HG03064 (cell line): Measurements from ENCODE around the gene OR2V1.
"Not testable (repeated sequence)": the region's sequence is repeated elsewhere in the genome, so short reads cannot be mapped to it uniquely, and the experiment has no call there.

Experiments used
- ATAC-seq: cut with Tn5 transposase; IDR thresholded peaks from one replicate; pipeline ENCODE4 v1.9.1; 2021; ENCODE audit warnings: low read depth; ENCODE audit not compliant: unreplicated experiment

OR2V1 gene

DNA sequence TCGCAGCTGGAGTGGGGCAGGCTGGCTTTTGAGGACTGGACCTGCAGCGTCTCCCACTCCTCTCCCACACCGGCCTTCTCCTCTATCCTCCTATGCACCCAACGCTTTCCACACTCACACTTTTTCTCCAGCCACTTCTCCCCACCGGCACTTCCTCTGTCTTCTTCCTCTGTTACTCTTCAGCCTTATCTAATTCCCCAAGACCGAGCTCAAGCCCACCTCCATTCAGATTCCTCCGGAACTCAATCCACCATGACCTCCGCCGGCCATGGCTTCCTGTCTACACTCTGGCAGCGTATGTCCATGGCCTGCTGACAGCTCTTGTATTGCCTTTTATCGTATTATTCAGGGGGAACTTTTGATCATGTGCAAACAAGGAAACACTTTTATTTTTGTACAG, 545 bp upstream of the OR2V1 start:
- ATAC-seq: no peak

DNA sequence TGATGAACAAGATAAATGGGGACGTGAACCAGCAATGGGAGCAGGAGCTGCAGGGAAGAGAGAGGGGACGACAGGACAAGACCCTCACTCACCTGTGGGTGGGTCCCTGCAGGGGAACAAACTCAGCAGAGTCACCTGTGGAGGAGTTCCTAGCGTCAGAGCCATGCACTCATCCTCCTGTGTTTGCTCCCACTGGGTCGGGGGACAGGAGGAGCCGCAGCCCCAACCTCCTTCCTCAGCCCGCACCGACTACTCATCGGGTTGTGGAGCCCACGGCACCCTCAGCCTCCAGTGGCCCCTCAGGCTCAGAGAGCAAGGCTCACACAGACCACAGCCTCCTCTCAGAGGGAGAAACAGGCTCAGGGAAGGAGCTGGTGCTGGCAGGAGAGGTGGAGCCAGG, 888 bp downstream of the OR2V1 start:
- ATAC-seq: not testable (repeated sequence)

DNA sequence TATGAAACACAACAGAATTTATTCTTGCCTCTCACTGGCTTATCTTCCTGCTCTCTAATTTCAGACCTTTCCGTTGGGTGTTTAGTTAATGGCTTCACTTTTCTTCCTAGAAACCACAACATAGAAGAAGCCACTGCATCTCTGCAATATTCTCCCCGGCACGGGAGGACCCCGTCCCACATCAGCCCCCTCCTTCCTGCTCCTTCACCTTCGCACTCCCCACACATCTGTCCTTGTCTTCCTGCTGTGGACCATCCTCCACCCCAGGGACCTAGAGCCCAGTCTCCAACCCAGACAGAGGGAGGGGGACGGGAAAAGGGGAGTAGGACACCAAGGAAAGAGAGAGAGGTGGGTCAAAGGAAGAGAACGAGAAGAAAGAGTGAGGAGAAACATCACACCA, 1.4 kb downstream of the OR2V1 start:
- ATAC-seq: no peak

DNA sequence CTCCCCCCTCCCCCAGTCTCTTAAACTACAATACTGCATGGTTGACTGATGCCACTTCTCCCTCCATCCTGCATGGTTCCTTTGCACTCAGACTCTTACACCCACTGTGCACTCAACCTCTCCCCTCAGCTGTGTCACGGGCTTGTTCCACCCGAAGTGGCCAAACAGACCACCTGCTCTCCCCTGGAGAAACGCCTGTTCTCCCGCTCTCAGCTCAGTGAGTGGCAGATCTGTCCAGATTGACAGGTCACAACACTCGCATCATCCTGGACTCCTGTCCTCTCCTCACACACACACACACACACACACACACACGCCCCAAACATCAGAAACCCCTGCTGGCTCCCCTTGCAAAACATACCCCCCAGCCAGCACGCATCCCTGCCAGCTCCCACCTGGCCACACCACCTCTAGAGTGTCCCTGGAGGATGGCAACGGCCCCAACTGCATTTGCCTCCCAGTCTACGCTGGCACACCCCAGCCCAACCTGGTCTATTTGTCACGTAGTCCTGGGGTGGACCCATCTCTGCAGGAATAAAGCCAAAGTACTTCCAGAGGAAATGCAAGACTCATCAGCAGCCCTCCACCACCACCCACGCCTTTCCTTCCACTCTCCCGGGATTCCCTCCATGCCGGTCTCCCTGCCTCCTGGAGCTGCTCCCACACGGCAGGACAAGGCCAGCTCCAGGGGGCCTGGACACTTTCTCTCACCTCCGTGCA, 2.9 kb downstream of the OR2V1 start:
- no peak for ATAC-seq

DNA sequence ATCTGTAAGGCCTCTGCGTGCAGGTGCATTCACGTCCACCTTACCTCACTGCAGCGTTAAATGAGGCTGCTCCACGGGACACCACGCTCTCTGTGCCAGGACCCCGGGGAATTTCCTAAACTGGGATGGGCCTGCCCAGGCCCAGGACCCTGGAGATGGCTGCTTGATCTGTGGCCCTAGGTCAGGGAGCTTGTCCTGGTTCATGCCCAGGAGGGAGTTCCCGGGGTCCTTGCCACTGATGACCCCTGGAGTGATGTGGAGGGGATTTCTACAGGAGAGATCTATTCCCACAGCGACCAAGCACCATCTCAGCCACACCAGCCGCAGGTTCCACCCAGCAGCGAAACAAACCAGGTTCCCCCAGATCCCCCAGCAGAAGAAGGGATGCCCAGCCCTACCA, 3.5 kb downstream of the OR2V1 start:
- no peak for ATAC-seq

DNA sequence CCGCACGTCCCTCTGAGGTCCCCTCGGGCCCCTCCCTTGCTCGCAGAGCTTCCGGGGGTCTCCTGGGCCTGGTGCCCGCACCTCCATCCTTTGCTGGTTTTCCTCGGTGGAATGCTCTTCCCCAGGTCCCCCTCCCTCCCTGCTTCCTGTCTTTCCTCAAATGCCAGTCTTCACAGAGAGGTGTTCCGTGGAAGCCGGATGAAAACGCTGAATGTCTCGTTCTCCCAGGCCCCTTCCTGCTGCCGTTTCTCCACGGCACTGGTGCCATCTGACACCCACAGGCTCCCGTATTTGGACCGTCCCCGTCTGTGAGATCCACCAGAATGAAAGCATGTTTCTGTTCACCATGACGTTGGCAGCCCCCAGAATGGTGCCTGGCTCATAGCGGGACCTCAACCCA, 4.1 kb downstream of the OR2V1 start:
- no peak for ATAC-seq

DNA sequence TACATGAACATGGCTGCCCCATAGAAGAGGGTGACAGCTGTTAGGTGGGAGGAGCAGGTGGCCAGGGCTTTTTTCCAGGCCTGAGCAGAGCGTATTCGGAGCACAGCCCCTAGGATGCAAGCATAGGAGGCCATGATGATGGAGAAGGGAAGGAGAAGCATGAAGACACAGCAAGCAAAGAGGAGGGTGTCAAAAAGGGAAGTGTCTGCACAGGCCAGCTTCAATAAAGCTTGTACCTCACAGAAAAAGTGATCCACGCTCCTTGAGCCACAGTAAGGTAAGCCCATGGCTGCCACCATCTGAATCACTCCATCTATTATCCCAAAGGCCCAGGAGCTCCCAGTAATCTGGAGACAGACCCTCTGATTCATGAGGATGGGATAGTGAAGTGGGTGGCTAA, 6.4 kb downstream of the OR2V1 start:
- no peak for ATAC-seq

DNA sequence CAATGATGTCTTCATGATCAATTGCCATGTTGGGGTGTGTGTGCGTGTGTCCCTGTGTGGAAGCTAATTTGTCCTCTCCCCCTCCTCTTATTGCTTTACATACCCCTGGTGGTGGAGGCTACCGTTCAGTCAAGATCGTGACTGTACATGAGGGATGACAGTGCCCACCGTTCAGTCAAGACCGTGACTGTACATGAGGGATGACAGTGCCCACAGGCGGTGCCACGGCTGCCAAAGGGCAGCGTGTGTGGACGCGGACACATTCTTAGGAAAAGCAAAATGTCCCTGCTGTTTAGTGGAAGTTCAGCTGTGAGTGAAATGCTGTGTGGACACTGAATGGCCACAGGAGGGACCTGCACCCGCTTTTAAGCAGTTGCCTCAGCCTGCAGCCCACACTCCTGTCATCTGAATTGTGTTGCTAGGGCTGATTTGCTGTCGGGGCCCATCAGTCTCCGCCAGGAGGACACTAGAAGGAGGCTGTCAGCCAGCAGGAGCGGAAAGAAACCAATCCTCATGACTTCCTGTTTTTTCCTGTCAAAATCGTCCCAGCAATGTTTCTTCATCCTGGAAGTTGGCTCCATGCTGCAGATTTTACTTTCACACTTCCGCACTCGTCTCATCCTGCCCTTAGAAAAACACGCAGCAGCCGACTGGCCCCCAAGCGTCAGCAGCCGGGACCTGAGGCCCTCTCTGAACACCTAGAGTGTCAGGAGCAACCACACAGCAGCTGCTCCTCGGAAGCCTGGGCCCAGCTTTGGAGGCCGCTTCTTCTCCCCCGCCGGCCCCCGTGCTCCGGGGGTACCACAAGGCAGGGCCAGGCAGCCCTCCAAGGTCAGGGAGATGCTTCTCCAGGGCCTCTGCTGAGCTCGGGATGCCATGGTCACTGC, 9.1 kb downstream of the OR2V1 start:
- no peak for ATAC-seq

DNA sequence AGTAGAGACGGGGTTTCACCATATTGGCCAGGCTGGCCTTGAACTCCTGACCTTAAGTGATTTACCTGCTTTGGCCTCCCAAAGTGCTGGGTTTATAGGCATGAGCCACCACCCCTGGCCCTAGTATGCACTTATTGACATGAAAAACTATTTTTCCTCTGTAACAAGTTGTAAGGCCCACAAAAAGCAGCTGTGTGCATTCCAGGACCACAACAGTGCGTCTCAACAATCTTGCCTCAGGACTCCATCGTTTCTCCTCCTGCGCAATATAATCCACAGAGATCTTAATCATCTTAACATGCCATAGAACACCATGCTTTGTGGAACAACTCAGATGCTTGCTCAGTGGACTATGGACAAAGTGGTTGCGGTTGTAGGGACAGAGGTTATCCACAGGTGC, 10.2 kb downstream of the OR2V1 start:
- ATAC-seq: no peak

DNA sequence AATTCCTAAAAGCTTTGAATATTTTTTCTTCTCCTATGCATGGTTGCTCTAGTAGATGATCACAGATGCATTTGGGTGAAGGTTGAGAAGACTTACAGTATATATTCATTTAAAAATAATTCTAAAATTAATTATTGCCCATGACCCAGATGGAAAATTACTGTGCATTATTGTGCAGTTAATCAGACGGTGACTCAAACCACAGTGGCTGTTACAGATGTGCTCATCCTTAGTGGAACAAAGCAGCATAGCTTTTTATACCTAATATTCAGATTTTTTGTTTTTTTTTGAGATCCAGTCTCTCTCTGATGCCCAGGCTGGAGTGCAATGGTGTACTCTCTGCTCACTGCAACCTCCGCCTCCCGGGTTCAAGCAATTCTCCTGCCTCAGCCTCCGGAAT, 10.7 kb downstream of the OR2V1 start:
- no peak for ATAC-seq

DNA sequence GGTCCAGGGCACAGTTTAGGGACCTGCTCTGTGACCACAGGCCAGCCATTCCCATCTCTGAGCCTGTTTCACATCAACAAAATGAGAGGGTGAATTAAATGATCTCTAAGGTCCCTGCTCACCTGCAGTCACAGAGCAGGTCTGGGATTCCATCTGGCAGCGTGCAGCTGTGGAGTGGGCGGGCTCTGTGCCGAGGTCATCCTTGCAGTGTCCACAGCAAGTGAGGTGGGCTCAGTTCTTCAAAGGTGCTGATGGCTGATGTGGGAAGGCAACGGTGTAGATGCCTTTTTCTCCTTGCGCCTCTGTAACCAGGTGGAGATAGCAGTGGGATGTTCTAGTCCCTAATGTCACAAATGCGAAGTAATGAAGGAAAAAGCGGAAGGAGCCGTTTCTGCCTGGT, 11.9 kb downstream of the OR2V1 start:
- ATAC-seq: no peak

DNA sequence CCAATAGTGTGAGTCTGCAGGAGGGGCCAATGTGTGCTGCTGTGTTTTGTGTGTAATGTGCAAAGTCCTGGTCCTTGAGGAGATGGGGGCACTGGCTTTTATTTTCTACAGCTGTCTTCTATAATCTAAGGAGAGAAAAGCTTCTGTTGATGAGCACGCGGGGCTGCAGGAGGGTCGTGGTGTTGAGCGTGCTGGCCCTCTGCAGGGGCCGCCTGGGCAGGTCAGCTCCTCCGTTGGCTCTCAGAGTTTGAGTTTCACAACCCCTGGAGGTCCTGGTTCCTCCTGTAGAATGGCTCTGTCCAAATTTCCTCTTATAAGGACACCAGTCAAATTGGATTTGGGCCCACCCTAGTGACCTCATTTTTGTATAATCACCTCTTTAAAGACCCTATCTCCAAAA, 12.6 kb downstream of the OR2V1 start:
- ATAC-seq: no peak

DNA sequence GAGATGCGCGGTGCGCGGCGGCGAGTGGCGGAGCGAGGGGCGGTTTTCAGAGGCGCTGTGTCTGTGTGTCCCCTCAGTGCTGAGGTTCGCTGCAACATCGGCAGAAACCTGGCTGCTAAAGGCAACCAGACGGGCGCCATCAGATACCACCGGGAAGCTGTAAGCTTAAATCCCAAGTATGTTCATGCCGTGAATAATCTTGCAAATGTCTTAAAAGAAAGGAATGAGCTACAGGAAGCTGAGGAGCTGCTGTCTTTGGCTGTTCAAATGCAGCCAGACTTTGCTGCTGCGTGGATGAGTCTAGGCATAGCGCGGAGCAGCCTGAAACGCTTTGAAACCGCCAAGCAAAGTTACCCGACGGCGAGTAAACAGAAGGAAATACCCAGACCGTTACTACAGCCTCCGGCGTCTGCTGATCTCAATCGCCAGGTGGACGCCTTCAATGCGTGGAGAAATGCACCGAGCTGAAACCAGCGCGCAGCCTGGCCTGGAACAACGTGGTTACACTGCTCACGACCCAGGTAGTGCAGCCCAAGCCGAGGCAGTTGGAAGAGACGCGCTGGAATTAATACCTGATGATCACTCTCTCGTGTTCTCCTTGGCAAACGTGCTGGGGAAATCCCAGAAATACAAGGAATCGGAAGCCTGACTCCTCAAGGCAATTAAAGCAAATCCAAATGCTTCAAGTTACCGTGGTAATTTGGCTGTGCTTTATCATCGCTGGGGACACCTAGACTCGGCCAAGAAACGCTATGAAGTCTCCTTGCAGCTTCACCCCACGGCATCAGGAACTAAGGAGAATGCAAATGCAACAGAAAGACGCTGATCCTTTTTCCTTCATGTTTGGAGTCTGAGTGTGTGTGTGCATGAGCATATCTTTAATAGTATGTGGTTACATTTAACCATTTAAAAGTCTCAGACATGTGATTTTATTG, 15.9 kb downstream of the OR2V1 start:
- ATAC-seq: no peak

DNA sequence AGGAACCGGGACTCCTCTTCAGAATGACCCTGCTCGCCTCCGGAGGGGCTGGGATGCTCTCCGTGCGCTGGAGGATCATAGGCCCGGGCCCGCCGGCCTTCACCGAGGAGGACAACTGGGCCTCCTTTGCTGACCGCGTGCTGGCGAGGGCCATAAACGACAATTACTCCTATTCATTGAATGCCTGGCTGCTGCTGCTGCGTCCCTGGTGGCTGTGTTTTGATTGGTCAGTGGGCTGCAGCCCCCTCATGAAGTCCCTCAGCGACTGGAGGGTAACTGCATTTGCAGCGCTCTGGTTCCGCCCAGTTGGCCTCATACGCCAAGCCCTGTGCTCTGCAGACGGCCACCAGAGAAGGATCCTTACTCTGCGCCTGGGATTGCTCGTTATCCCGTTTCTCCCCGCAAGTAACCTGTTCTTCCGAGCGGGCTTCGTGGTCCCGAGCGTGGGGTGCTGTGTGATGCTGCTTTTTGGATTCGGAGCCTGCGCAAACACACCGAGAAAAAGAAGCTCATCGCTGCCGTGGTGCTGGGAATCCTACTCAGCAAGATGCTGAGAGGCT, 16.6 kb downstream of the OR2V1 start:
- no peak for ATAC-seq

DNA sequence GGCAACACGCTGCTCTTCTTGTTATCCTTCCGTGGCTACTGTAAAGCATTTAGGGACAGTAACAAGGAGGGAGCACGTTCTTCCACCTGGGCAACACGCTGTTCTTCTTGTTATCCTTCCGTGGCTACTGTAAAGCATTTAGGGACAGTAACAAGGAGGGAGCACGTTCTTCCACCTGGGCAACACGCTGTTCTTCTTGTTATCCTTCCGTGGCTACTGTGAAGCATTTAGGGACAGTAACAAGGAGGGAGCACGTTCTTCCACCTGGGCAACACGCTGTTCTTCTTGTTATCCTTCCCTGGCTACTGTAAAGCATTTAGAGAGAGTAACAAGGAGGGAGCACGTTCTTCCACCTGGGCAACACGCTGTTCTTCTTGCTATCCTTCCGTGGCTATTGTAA, 17.4 kb downstream of the OR2V1 start:
- ATAC-seq: not testable (repeated sequence)

DNA sequence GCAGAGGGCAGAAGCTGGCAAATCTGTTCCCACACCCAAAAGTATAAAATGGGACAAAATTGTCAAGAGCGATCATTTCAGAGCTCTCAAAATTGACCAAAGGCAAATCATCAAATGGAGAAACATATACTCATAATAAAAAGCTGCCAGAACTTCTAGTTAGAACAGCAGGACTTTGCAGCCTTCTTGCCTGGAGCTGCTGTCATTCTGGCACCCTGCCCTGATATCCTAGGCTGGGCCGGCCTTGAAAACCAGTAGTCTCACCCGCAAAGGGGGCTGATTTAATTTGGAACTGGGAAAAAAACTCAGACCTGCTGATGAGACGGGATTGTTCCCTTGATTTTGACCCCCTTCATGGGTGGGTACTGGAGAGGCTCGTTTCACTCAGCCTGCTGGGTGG, 18.5 kb downstream of the OR2V1 start:
- ATAC-seq: no peak

DNA sequence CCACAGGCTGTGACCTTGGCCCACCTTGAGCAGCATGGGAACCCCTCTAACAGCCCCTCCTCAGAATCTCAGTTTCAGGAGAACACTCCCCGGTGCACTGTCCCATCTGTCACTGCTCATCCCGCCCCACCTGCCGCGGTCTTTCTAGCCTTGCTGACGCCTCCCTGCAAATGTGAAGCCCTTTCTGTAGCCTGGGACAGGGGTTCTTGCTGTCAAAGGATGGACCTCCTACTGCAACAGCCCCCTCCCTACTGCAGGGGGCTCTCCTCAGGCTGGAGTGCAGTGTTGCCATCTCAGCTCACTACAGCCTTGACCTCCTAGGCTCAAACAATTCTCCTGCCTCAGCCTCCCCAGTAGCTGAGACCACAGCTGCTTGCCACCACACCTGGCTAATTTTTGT, 20.0 kb downstream of the OR2V1 start:
- no peak for ATAC-seq

DNA sequence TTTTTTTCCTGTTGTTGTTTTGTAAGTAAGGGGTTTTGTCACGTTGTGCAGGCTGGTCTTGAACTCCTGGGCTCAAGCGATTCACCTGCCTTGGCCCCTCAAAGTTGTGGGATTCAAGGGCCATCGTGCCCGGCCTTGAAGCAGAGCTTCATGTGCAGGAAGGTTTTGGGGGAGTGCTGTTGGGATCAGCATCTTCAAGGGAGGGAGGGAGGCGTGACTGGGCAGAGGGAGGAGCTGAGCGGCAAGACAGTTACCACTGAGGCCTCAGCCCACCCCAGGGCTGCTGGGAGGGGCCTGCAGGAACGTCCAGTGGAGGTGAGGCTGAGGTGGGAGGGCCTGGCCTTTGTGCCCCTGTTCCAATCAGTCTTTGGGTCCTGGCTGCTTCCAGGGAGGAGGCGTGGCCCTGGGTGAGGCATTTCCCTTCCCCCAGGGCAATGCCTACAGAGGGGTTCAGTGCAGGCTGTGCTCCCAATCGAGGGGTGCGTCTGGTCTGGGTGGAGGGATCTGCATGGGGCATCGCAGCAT, 21.4 kb downstream of the OR2V1 start:
- ATAC-seq: no peak

DNA sequence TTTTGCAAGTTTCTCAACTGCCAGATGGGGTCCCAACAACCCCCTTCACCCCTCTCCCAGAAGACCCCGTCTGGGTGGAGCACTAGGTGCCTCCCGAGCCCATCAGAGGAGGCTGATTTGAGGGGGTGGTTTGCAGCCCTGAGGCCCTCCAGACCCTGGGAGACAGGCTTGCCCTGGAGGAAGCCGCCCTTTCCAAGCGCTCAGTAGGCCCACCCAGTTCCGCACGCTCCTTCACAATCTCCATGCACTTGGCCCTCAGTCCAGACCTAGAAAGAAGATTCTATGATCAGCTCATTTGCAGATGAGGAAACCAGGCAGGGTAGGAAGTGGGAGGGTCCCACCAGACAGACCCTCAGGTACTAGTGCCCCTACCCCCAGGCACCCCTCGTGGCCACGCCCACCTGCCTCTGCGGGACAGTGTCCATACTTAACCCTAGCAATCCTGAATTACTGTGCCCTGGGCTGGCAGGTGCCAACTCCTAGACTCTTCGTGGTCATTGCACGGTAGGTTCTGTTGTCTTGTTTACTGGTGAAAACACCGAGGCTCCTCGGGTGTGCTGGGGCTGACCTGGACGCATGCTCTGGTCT, 22.3 kb downstream of the OR2V1 start:
- ATAC-seq: no peak

DNA sequence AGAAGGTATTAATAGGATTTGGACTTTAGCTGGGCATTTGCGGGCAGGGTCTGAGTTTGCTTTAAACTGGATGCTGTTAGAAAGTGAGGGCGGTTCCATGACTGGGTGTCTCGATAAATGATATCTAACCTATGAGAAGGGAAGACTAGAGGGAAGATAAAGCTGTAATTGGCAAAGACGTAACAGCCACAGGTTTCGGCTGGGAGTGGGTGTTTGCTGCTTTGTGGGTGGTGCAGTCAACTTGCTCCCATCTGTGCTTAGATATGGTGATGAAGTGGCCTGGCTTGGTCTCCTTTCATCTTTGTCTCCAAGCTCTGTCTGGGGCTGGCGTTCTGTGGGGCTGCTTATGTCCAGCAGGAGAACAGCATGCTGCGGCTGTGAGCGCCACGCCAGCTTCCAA, 23.3 kb downstream of the OR2V1 start:
- no peak for ATAC-seq
